Stomach (tissue), 4 donors: Measurements from ENCODE around the gene ZNF780B.

Experiments used
- EP300 ChIP-seq: sonication (generic); formaldehyde crosslinking; IDR thresholded peaks from one replicate; pipeline ENCODE4 v1.6.1; 2017; ENCODE audit warnings: antibody characterized with exemption
- POLR2A ChIP-seq, 4 donors: fragments of 450-650 bp; IDR thresholded peaks; one replicate each; pipeline ENCODE4 v1.6.1; 2016; ENCODE audit warnings: antibody characterized with exemption in 4 of 4, control low read depth in 2 of 4, mild to moderate bottlenecking in 1 of 4, moderate library complexity in 1 of 4
- POLR2AphosphoS5 ChIP-seq, 3 donors: sonication (generic); formaldehyde crosslinking; IDR thresholded peaks; one replicate each; pipeline ENCODE4 v1.6.1; 2016; ENCODE audit warnings: antibody characterized with exemption in 3 of 3
- TF ChIP-seq, protein P1 (sequence below), 7 experiments: fragments of 450-650 bp in 4 of 7; fragments of 200-600 bp in 3 of 7; sonication (generic) in 3 of 7; IDR thresholded peaks; one replicate each; pipeline ENCODE4 v1.5.1; 2016 to 2019; ENCODE audit warnings: antibody characterized with exemption in 7 of 7, control low read depth in 2 of 7, mild to moderate bottlenecking in 1 of 7

DNA sequence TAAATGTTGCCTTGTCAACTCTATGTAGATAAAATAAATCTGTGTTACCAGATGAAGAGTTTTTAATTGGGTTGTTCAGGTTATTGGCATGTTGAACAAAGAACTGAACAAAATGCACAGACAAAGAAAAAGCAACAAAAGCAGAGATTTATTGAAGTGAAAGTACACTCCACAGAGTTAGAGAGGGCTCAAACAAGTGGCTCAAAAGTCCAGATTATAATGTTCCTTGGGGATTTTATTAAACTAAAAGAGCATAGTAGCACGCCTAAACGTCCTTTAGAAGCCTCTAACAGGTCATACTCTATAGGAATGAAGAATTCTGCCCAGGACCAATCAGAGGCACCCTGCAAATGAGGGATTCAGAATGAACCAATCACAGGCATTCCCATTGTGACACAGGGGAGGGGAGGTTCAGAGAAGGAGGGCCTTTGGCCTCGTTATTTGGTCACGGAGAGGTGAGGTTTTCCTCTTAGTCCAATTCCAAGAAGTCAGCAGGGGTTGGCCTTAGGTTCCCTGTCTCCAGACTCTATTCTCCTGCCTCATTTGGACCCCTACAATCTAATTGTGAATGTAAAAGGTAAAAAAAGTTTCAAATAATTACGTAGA lies 72.2 kb downstream of the ZNF780B start:
- TF ChIP-seq, protein P1, sequence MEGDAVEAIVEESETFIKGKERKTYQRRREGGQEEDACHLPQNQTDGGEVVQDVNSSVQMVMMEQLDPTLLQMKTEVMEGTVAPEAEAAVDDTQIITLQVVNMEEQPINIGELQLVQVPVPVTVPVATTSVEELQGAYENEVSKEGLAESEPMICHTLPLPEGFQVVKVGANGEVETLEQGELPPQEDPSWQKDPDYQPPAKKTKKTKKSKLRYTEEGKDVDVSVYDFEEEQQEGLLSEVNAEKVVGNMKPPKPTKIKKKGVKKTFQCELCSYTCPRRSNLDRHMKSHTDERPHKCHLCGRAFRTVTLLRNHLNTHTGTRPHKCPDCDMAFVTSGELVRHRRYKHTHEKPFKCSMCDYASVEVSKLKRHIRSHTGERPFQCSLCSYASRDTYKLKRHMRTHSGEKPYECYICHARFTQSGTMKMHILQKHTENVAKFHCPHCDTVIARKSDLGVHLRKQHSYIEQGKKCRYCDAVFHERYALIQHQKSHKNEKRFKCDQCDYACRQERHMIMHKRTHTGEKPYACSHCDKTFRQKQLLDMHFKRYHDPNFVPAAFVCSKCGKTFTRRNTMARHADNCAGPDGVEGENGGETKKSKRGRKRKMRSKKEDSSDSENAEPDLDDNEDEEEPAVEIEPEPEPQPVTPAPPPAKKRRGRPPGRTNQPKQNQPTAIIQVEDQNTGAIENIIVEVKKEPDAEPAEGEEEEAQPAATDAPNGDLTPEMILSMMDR (IDR thresholded peaks at IDR 0.05): no peak
- TF ChIP-seq EP300: no peak
- no peak for TF ChIP-seq POLR2A (IDR thresholded peaks at IDR 0.05)
- no peak for TF ChIP-seq POLR2AphosphoS5 (IDR thresholded peaks at IDR 0.05)
